Measurements from ENCODE around the gene SPEG. TPM values are rescaled to one million over a fixed set of nuclear protein-coding genes. Genes with fewer than 3 reads are reported as not detected.

SPEG gene
- total and polyA plus RNA-seq, 2 of the 13 experiments (the other 11 are each of a cell fraction or from before 2014, with no cell fraction given), result 0.18 to 0.24 TPM

DNA sequence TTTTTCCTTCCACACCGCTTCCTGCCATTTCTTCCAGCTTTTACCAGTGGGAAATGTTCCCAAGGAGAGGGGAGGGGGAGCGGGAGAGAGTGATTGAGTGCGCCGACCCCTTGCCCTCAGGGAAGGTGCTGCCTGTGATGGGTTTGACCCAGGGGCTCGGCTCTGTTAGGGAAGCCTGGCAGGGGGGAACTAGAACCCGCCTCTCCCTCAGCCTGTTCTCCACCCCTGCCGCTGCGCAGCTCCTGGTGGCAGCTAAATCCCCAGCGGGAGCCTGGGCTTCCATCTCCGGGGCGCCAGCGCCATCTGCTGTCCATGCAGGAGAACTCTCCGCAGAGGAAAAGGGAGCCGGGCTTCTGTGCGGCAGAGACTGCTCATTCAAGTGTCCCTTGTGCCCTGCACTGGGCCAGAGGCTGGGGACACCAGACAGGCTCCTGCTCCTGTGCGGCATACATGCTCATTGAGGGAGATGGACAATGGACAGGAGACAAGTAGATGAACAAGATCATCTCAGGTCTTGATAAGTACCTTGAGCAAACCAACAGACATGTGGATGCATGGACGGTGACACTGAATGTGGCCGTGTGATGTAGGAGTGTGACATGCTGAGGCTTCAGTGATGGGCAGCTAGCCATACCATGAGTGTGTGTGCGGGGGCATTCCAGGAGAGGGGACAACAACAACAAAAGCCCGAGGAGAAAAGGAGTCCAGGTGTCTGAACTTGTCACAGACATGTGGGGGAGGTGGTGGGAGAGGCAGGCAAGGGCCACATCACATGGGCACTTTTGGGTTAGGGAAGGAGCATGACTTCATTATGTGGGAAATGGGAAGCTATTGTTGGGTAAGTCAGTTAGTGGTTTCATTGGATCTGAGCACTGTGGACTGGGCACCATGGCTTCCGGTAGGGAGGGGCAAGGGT lies 95.7 kb downstream of the SPEG start (continued):
- TF ChIP-seq, protein P1, sequence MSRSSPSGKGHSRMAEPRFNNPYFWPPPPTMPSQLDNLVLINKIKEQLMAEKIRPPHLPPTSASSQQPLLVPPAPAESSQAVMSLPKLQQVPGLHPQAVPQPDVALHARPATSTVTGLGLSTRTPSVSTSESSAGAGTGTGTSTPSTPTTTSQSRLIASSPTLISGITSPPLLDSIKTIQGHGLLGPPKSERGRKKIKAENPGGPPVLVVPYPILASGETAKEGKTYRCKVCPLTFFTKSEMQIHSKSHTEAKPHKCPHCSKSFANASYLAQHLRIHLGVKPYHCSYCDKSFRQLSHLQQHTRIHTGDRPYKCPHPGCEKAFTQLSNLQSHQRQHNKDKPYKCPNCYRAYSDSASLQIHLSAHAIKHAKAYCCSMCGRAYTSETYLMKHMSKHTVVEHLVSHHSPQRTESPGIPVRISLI (CRISPR knock-in tag; IDR thresholded peaks at IDR 0.05; ENCODE audit: borderline replicate concordance), result no peak
- TF ChIP-seq SIX1 (CRISPR knock-in tag; IDR thresholded peaks at IDR 0.05; ENCODE audit: borderline replicate concordance) (no peak), HOXA3 (CRISPR knock-in tag; IDR thresholded peaks at IDR 0.05) (peak; percentile 32; the same call in 1 of the 2 replicates), ZNF768 (CRISPR knock-in tag; IDR thresholded peaks at IDR 0.05) (peak; percentile 59; the same call in 1 of the 2 replicates), ZNF839 (CRISPR knock-in tag; IDR thresholded peaks at IDR 0.05; ENCODE audit: borderline replicate concordance) (no peak), ZSCAN25 (CRISPR knock-in tag; IDR thresholded peaks at IDR 0.05) (peak; percentile 98), JARID2 (CRISPR knock-in tag; IDR thresholded peaks at IDR 0.05; ENCODE audit: insufficient replicate concordance) (no peak), ISX (CRISPR knock-in tag; conservative IDR thresholded peaks at IDR 0.05) (no peak), NFKB2 (CRISPR knock-in tag; IDR thresholded peaks at IDR 0.05; ENCODE audit: borderline replicate concordance) (peak; percentile 86; the same call in 1 of the 2 replicates), ISL2 (CRISPR knock-in tag; IDR thresholded peaks at IDR 0.05) (0 out of 2 replicates have a peak, but pooled peaks have one; percentile 47), MBD4 (IDR thresholded peaks at IDR 0.05; ENCODE audit: borderline replicate concordance, low read length) (no peak), ZNF501 (CRISPR knock-in tag; IDR thresholded peaks at IDR 0.05) (peak; percentile 75; the same call in 1 of the 2 replicates), DMAP1 (CRISPR knock-in tag; IDR thresholded peaks at IDR 0.05) (no peak), PRPF4 (IDR thresholded peaks at IDR 0.05; ENCODE audit: low read depth, low read length, poor library complexity, severe bottlenecking) (no peak), BRF2 (CRISPR knock-in tag; IDR thresholded peaks at IDR 0.05) (no peak), SRF (IDR thresholded peaks at IDR 0.05; ENCODE audit: low read depth, low read length) (no peak), SNAPC4 (CRISPR knock-in tag; IDR thresholded peaks at IDR 0.05) (no peak)
- TF ChIP-seq, protein P2, sequence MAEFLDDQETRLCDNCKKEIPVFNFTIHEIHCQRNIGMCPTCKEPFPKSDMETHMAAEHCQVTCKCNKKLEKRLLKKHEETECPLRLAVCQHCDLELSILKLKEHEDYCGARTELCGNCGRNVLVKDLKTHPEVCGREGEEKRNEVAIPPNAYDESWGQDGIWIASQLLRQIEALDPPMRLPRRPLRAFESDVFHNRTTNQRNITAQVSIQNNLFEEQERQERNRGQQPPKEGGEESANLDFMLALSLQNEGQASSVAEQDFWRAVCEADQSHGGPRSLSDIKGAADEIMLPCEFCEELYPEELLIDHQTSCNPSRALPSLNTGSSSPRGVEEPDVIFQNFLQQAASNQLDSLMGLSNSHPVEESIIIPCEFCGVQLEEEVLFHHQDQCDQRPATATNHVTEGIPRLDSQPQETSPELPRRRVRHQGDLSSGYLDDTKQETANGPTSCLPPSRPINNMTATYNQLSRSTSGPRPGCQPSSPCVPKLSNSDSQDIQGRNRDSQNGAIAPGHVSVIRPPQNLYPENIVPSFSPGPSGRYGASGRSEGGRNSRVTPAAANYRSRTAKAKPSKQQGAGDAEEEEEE (CRISPR knock-in tag; IDR thresholded peaks at IDR 0.05; ENCODE audit: borderline replicate concordance), result peak; percentile 73; the same call in 1 of the 2 replicates
